ENCODE results near the gene AXIN2. TPM values are rescaled to one million over a fixed set of nuclear protein-coding genes. Genes with fewer than 3 reads are reported as not detected.

The AXIN2 gene
- polyA plus RNA-seq, 1 experiment, result 2.8 TPM

- POLR2A ChIA-PET, result no interaction called here
- Histone ChIP-seq H3K27ac (ENCODE audit: low read depth, low read length) (no peak overlapping the region), H3K4me3 (ENCODE audit: low read depth, low read length) (no peak overlapping the region), H3K9me3 (ENCODE audit: control insufficient read depth, insufficient read depth, low read length) (no peaks in the 10 kb centered on the region; the same call in 1 of the 2 replicates), H3K27me3 (ENCODE audit: control insufficient read depth, insufficient read depth, low read length) (peaks cover 8% of the 10 kb centered on the region)
- DNase-seq (ENCODE audit: low read depth, low spot score), result no peak
- TF ChIP-seq, protein P1, sequence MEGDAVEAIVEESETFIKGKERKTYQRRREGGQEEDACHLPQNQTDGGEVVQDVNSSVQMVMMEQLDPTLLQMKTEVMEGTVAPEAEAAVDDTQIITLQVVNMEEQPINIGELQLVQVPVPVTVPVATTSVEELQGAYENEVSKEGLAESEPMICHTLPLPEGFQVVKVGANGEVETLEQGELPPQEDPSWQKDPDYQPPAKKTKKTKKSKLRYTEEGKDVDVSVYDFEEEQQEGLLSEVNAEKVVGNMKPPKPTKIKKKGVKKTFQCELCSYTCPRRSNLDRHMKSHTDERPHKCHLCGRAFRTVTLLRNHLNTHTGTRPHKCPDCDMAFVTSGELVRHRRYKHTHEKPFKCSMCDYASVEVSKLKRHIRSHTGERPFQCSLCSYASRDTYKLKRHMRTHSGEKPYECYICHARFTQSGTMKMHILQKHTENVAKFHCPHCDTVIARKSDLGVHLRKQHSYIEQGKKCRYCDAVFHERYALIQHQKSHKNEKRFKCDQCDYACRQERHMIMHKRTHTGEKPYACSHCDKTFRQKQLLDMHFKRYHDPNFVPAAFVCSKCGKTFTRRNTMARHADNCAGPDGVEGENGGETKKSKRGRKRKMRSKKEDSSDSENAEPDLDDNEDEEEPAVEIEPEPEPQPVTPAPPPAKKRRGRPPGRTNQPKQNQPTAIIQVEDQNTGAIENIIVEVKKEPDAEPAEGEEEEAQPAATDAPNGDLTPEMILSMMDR (IDR thresholded peaks at IDR 0.05; ENCODE audit: low read depth, low read length), result no peak
- CTCF ChIA-PET, result no interaction called here
Measured at GRCh38 chr17:65583921-65584603, 22.6 kb upstream of the AXIN2 start.

GRCh38 chr17:65576939-65577338 lies 15.5 kb upstream of the AXIN2 start:
- no peak for DNase-seq (ENCODE audit: low read depth, low spot score)
- no peak overlapping the region for H3K27ac ChIP-seq (ENCODE audit: low read depth, low read length)
- no peaks in the 10 kb centered on the region for H3K27me3 ChIP-seq (ENCODE audit: control insufficient read depth, insufficient read depth, low read length)
- peaks cover 3% of the 10 kb centered on the region; the same call in 1 of the 2 replicates for H3K9me3 ChIP-seq (ENCODE audit: control insufficient read depth, insufficient read depth, low read length)
- ChIA-PET POLR2A (no interaction called here), CTCF (no interaction called here)
- TF ChIP-seq, protein P1 (IDR thresholded peaks at IDR 0.05; ENCODE audit: low read depth, low read length), result no peak
- no peak overlapping the region for H3K4me3 ChIP-seq (ENCODE audit: low read depth, low read length)

- TF ChIP-seq, protein P1 (IDR thresholded peaks at IDR 0.05; ENCODE audit: low read depth, low read length), result no peak
- POLR2A ChIA-PET, result no interaction called here
- CTCF ChIA-PET, result no interaction called here
- no peaks in the 10 kb centered on the region for H3K27me3 ChIP-seq (ENCODE audit: control insufficient read depth, insufficient read depth, low read length)
- no peak overlapping the region for H3K27ac ChIP-seq (ENCODE audit: low read depth, low read length)
- no peak for DNase-seq (ENCODE audit: low read depth, low spot score)
- H3K4me3 ChIP-seq (ENCODE audit: low read depth, low read length), result no peak overlapping the region
- peaks cover 3% of the 10 kb centered on the region; the same call in 1 of the 2 replicates for H3K9me3 ChIP-seq (ENCODE audit: control insufficient read depth, insufficient read depth, low read length)
Measured at GRCh38 chr17:65573282-65573602, 11.8 kb upstream of the AXIN2 start.

DNA sequence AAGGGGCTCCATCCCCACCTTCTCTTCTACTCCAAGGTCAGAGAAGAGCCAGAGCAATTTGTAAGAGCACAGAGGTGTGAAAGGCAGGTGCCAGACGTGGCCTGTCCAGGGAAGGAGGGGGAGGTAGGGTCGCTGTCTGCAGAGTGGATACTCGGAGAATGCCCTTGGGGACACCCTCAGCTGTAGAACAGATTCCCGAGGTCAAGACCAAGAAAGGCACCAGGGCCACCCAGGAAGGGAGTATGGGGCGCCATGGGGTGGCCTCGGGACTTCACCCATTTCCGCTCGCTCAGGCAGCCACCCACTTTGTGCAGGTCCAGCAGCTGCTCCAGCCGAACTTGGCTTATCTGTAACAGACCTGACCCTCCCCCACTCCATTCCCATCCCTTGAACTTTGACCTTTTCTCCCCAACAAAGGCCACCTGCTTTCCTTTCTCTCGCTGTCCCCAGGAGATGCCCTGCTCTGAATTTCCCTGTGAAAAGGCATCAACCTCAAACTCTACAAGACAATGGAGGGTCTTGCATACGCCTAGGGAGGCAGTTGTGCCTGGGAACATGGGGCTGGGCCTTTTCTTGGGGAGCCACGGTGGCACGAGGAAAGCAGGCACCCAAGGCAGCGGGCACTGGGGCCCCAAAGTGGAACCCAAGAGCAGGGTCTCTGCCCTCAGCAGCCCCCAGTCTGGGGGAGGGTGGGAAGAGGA lies 11.3 kb upstream of the AXIN2 start:
- no peak overlapping the region for H3K4me3 ChIP-seq (ENCODE audit: low read depth, low read length)
- no peak overlapping the region for H3K27ac ChIP-seq (ENCODE audit: low read depth, low read length)
- no peaks in the 10 kb centered on the region for H3K27me3 ChIP-seq (ENCODE audit: control insufficient read depth, insufficient read depth, low read length)
- DNase-seq (ENCODE audit: low read depth, low spot score), result no peak
- H3K9me3 ChIP-seq (ENCODE audit: control insufficient read depth, insufficient read depth, low read length), result peaks cover 3% of the 10 kb centered on the region; the same call in 1 of the 2 replicates
- TF ChIP-seq, protein P1 (IDR thresholded peaks at IDR 0.05; ENCODE audit: low read depth, low read length), result no peak
- CTCF ChIA-PET, result no interaction called here
- POLR2A ChIA-PET, result no interaction called here

DNA sequence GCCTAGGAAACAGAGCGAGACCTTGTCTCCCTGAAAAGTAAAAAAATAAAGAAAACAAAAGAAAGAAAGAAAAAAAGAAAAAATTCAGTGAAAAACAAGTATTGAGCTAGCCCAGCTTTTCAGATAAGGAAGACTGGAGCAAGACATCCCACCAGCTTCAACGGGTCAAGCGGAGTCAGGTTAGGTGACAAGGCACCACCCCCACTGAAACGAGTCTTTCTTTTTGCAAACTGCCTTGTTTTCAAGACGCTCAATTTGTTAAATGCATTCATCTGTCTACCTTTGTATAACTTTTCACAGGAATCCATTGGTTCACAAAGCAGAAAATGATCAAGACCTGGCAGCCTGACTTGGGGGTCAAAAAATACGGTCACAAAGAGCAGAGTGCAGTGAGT lies 10.7 kb upstream of the AXIN2 start:
- DNase-seq (ENCODE audit: low read depth, low spot score), result no peak
- TF ChIP-seq, protein P1 (IDR thresholded peaks at IDR 0.05; ENCODE audit: low read depth, low read length), result no peak
- H3K9me3 ChIP-seq (ENCODE audit: control insufficient read depth, insufficient read depth, low read length), result peaks cover 3% of the 10 kb centered on the region; the same call in 1 of the 2 replicates
- POLR2A ChIA-PET, result no interaction called here
- CTCF ChIA-PET, result no interaction called here
- H3K27ac ChIP-seq (ENCODE audit: low read depth, low read length), result no peak overlapping the region
- H3K4me3 ChIP-seq (ENCODE audit: low read depth, low read length), result no peak overlapping the region
- no peaks in the 10 kb centered on the region for H3K27me3 ChIP-seq (ENCODE audit: control insufficient read depth, insufficient read depth, low read length)
